GM12878 (cell line): ENCODE data around the gene AEBP2. TPM values are rescaled to one million over a fixed set of nuclear protein-coding genes. Genes with fewer than 3 reads are reported as not detected.

Experiments
- ATAC-seq: fragments of 200-7000 bp; cut with Tn5 transposase; 3 replicates; pipeline ENCODE4 v1.9.1; 2020; ENCODE audit warnings: mild to moderate bottlenecking, moderate library complexity
- BruUV-seq: library from RNA; stranded (reverse); fragments of 400-500 nt; replicated peaks from 2 replicates; lab custom pipeline; 2021; lab: Mats Ljungman, UMichigan
- CTCF ChIA-PET: fragments of 300-600 bp; sonication (Branson Sonifier 250); formaldehyde crosslinking; extraction: SDS; loops from one replicate; lab custom pipeline; 2021; ENCODE audit warnings: inconsistent platforms; lab: Yijun Ruan, JAX
- POLR2A ChIA-PET: fragments of 350-600 bp; formaldehyde crosslinking; extraction: SDS; loops from one replicate; lab custom pipeline; 2021; ENCODE audit warnings: inconsistent platforms; lab: Charles Lee
- RAD21 ChIA-PET: fragments of 300-600 bp; sonication (Branson Sonifier 250); formaldehyde crosslinking; loops from one replicate; lab custom pipeline; 2023; ENCODE audit warnings: antibody characterized with exemption; ENCODE audit not compliant: unreplicated experiment; lab: Charles Lee
- SMC1A ChIA-PET: fragments of 300-600 bp; sonication (Branson Sonifier 250); formaldehyde crosslinking; loops from one replicate; lab custom pipeline; 2023; ENCODE audit not compliant: unreplicated experiment, uncharacterized antibody; lab: Charles Lee
- DNase-seq: peaks from one replicate; pipeline ENCODE4 v3.0.0-alpha.2; 2011; ENCODE audit warnings: low read depth, low spot score
- FAIRE-seq: peaks from 3 replicates; lab custom pipeline; 2011; peaks lifted over from hg19 to GRCh38; lab: Jason Lieb, UNC
- H2AFZ ChIP-seq: 2 replicates; pipeline ENCODE4 v1.6.0; 2011; ENCODE audit warnings: low read depth, low read length, control low read depth; ENCODE audit not compliant: control insufficient read depth
- H3K27ac ChIP-seq: 2 replicates; pipeline ENCODE4 v1.5.1; 2011; ENCODE audit warnings: control low read depth; ENCODE audit not compliant: control insufficient read depth, insufficient read depth
- H3K27me3 ChIP-seq, 2 experiments: replicated peaks in 1 of 2; 2 replicates each; pipeline versions ENCODE4 v1.6.0 to v1.6.1; 2011; ENCODE audit warnings: low read length in 1 of 2; ENCODE audit not compliant: control insufficient read depth in 2 of 2, insufficient read depth in 2 of 2
- H3K36me3 ChIP-seq, 2 experiments: 2 replicates each; pipeline ENCODE4 v1.5.1; 2011; ENCODE audit warnings: low read length in 1 of 2; ENCODE audit not compliant: control insufficient read depth in 2 of 2, insufficient read depth in 2 of 2
- H3K4me1 ChIP-seq: 2 replicates; pipeline ENCODE4 v1.6.1; 2011; ENCODE audit warnings: mild to moderate bottlenecking, low read length, moderate library complexity, mixed read lengths; ENCODE audit not compliant: control insufficient read depth, insufficient read depth
- H3K4me2 ChIP-seq: 2 replicates; pipeline ENCODE4 v1.6.0; 2011; ENCODE audit warnings: control low read depth; ENCODE audit not compliant: control insufficient read depth, insufficient read depth
- H3K4me3 ChIP-seq: fragments of 200-600 bp; sonication (generic); 2 replicates; pipeline ENCODE4 v1.5.1; 2016
- H3K79me2 ChIP-seq: 2 replicates; pipeline ENCODE4 v1.6.0; 2011; ENCODE audit warnings: low read length; ENCODE audit not compliant: control insufficient read depth, insufficient read depth
- H3K9ac ChIP-seq: 2 replicates; pipeline ENCODE4 v1.8.0; 2011; ENCODE audit warnings: low read length, control low read depth, mixed read lengths; ENCODE audit not compliant: control insufficient read depth, insufficient read depth
- H3K9me3 ChIP-seq: replicated peaks from 3 replicates; pipeline ENCODE4 v1.5.1; 2011; ENCODE audit warnings: mild to moderate bottlenecking, low read length; ENCODE audit not compliant: control insufficient read depth, insufficient read depth
- H4K20me1 ChIP-seq: 2 replicates; pipeline ENCODE4 v1.6.0; 2011; ENCODE audit not compliant: control insufficient read depth, insufficient read depth
- CEBPZ ChIP-seq: fragments of 150-350 bp; IDR thresholded peaks from 2 replicates; pipeline ENCODE4 v1.6.1; 2016; ENCODE audit warnings: low read depth, low read length
- CHD1 ChIP-seq: IDR thresholded peaks from 2 replicates; pipeline ENCODE4 v1.6.1; 2012; ENCODE audit warnings: low read depth, low read length, improper control_type of control experiment
- JUNB ChIP-seq: IDR thresholded peaks from 2 replicates; pipeline ENCODE4 v1.6.1; 2016; ENCODE audit warnings: antibody characterized with exemption, mild to moderate bottlenecking
- MEF2B ChIP-seq: fragments of 450-650 bp; IDR thresholded peaks from 2 replicates; pipeline ENCODE4 v1.6.1; 2018; ENCODE audit warnings: mild to moderate bottlenecking, moderate library complexity; ENCODE audit not compliant: partially characterized antibody, poor library complexity, severe bottlenecking
- NBN ChIP-seq: fragments of 450-650 bp; IDR thresholded peaks from 2 replicates; pipeline ENCODE4 v1.6.1; 2016
- NRF1 ChIP-seq: conservative IDR thresholded peaks from 2 replicates; pipeline ENCODE4 v1.6.1; 2011; ENCODE audit warnings: mild to moderate bottlenecking, low read depth, low read length, improper control_type of control experiment
- PAX5 ChIP-seq: IDR thresholded peaks from 2 replicates; pipeline ENCODE4 v1.6.1; 2011; ENCODE audit warnings: low read depth, low read length, borderline replicate concordance
- RBBP5 ChIP-seq: fragments of 200-600 bp; sonication (generic); conservative IDR thresholded peaks from 2 replicates; pipeline ENCODE4 v1.6.1; 2016
- RCOR1 ChIP-seq: conservative IDR thresholded peaks from 2 replicates; pipeline ENCODE4 v1.6.1; 2012; ENCODE audit warnings: low read depth, low read length, improper control_type of control experiment
- SP1 ChIP-seq: IDR thresholded peaks from one replicate; pipeline ENCODE4 v1.6.1; 2011; ENCODE audit warnings: low read depth, low read length
- SREBF2 ChIP-seq: IDR thresholded peaks from 2 replicates; pipeline ENCODE4 v1.6.1; 2012; ENCODE audit warnings: mild to moderate bottlenecking, low read length
- TARDBP ChIP-seq: IDR thresholded peaks from 2 replicates; pipeline ENCODE4 v1.6.1; 2016; ENCODE audit warnings: borderline replicate concordance
- ZNF217 ChIP-seq: fragments of 450-650 bp; IDR thresholded peaks from 2 replicates; pipeline ENCODE4 v1.6.1; 2017; ENCODE audit warnings: antibody characterized with exemption, mild to moderate bottlenecking
- WGBS: methylation state at CpG from one replicate; pipeline ENCODE4 v1.1.6; 2016; ENCODE audit warnings: low lambda C conversion rate; ENCODE audit not compliant: insufficient replicate concordance, insufficient coverage; ENCODE audit errors: missing lambda C conversion rate; 5-methylcytosine and 5-hydroxymethylcytosine counted together
- in situ Hi-C: fragments of 300-500 bp; cut with MboI; formaldehyde crosslinking; loops from 9 replicates; pipeline ENCODE4 v1.14.3; 2018; ENCODE audit warnings: mixed read lengths
- intact Hi-C: fragments of 100-400 bp; cut with micrococcal nuclease; formaldehyde crosslinking; loops from one replicate; pipeline ENCODE4 v1.14.2; 2022; ENCODE audit not compliant: unreplicated experiment
- polyA plus RNA-seq, 11 experiments: library from polyadenylated mRNA; depleted of rRNA in 4 of 11; unstranded in 6 of 11; stranded (reverse) in 5 of 11; fragments of >200 nt; fragmentation: Nextera tagmentation in 4 of 11; fragmentation: Illumina TruSeq in 1 of 11; extraction: Ambion mirVana in 4 of 11; extraction: Trizol in 1 of 11; gene quantifications; 1 replicate in 1 of 11; 2 replicates in 10 of 11; pipeline versions ENCODE4 v1.2.1 to v1.2.3, GENCODE V29; 2011 to 2016; ENCODE audit warnings: inconsistent platforms in 2 of 11, missing spikeins in 2 of 11, low read depth in 1 of 11
- total RNA-seq, 4 experiments: library from RNA; depleted of rRNA in 3 of 4; stranded (reverse); fragments of >200 nt in 3 of 4; fragmentation: Illumina TruSeq in 1 of 4; extraction: Trizol in 1 of 4; gene quantifications; 2 replicates each; pipeline versions ENCODE4 v1.2.1 to v1.2.3, GENCODE V29; 2013 to 2021
- TF ChIP-seq, protein P1 (sequence below): fragments of 450-650 bp; IDR thresholded peaks from 2 replicates; pipeline ENCODE4 v1.6.1; 2017; ENCODE audit warnings: mild to moderate bottlenecking, moderate library complexity

AEBP2 gene
- total and polyA plus RNA-seq, 10 of the 15 experiments (the other 5 are each of a cell fraction or from before 2014, with no cell fraction given) = 17.6 to 126 (median 44.8) TPM

- in situ Hi-C loops (no loop called here), intact Hi-C loops (no loop called here)
- ChIA-PET RAD21 (no interaction called here), CTCF (no interaction called here), SMC1A (no interaction called here), POLR2A (no interaction called here)
- Histone ChIP-seq H2AFZ (no peak overlapping the region), H3K27me3 (no peaks in the 10 kb centered on the region), H3K4me2 (no peak overlapping the region), H3K36me3 (no peaks in the 10 kb centered on the region), H3K9me3 (peaks cover 6% of the 10 kb centered on the region; the same call in 2 of the 3 replicates), H3K79me2 (no peaks in the 10 kb centered on the region), H3K9ac (no peak overlapping the region), H4K20me1 (no peaks in the 10 kb centered on the region), H3K4me3 (no peak overlapping the region), H3K4me1 (no peaks in the 10 kb centered on the region; the same call in 1 of the 2 replicates), H3K27ac (no peak overlapping the region)
- FAIRE-seq (no peak), ATAC-seq (no peak), DNase-seq (no peak)
- BruUV-seq = no TSS peak
- no peak for TF ChIP-seq PAX5
- no peak for TF ChIP-seq MEF2B
- TF ChIP-seq TARDBP = no peak
- TF ChIP-seq SREBF2 = no peak
- TF ChIP-seq CHD1 = no peak
- no peak for TF ChIP-seq RBBP5
- TF ChIP-seq NBN = no peak
- no peak for TF ChIP-seq CEBPZ
- no peak for TF ChIP-seq RCOR1
- no peak for TF ChIP-seq ZNF217
- TF ChIP-seq SP1 = no peak
- no peak for TF ChIP-seq JUNB
- TF ChIP-seq NRF1 = no peak
- TF ChIP-seq, protein P1, sequence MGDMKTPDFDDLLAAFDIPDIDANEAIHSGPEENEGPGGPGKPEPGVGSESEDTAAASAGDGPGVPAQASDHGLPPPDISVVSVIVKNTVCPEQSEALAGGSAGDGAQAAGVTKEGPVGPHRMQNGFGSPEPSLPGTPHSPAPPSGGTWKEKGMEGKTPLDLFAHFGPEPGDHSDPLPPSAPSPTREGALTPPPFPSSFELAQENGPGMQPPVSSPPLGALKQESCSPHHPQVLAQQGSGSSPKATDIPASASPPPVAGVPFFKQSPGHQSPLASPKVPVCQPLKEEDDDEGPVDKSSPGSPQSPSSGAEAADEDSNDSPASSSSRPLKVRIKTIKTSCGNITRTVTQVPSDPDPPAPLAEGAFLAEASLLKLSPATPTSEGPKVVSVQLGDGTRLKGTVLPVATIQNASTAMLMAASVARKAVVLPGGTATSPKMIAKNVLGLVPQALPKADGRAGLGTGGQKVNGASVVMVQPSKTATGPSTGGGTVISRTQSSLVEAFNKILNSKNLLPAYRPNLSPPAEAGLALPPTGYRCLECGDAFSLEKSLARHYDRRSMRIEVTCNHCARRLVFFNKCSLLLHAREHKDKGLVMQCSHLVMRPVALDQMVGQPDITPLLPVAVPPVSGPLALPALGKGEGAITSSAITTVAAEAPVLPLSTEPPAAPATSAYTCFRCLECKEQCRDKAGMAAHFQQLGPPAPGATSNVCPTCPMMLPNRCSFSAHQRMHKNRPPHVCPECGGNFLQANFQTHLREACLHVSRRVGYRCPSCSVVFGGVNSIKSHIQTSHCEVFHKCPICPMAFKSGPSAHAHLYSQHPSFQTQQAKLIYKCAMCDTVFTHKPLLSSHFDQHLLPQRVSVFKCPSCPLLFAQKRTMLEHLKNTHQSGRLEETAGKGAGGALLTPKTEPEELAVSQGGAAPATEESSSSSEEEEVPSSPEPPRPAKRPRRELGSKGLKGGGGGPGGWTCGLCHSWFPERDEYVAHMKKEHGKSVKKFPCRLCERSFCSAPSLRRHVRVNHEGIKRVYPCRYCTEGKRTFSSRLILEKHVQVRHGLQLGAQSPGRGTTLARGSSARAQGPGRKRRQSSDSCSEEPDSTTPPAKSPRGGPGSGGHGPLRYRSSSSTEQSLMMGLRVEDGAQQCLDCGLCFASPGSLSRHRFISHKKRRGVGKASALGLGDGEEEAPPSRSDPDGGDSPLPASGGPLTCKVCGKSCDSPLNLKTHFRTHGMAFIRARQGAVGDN = no peak
- 98% methylated on average over 3 of the region's 3 CpGs for WGBS
These were observed 94.3 kb downstream of the AEBP2 start for GRCh38 chr12:19533567-19533966.
